B cell (primary cell): Measurements from ENCODE around the gene CREBBP. TPM values are rescaled to one million over a fixed set of nuclear protein-coding genes. Genes with fewer than 3 reads are reported as not detected.

Source experiments
- ATAC-seq: fragments of 200-7000 bp; cut with Tn5 transposase; one replicate; pipeline ENCODE4 v1.10.0; 2021; ENCODE audit warnings: low read depth, mild to moderate bottlenecking, moderate number of reproducible peaks, moderate library complexity
- CTCF ChIA-PET: fragments of 350-600 bp; sonication (Branson Sonifier 250); formaldehyde crosslinking; loops from one replicate; lab custom pipeline; 2021; ENCODE audit warnings: antibody characterized with exemption, inconsistent platforms; lab: Charles Lee
- POLR2A ChIA-PET: fragments of 350-600 bp; sonication (Branson Sonifier 250); formaldehyde crosslinking; loops from one replicate; lab custom pipeline; 2021; ENCODE audit warnings: antibody characterized with exemption; lab: Charles Lee
- DNase-seq: peaks from one replicate; pipeline ENCODE4 v3.0.0; 2013
- H2AFZ ChIP-seq: 2 replicates; pipeline ENCODE4 v1.6.1; 2012; ENCODE audit warnings: mild to moderate bottlenecking, low read depth, low read length; ENCODE audit not compliant: insufficient read depth, poor library complexity, severe bottlenecking
- H3K27ac ChIP-seq, 2 donors: 1 replicate in 1 of 2; 2 replicates in 1 of 2; pipeline ENCODE4 v1.5.1; 2012 to 2013; ENCODE audit warnings: low read length in 2 of 2, mild to moderate bottlenecking in 2 of 2, moderate library complexity in 1 of 2
- H3K27me3 ChIP-seq, 4 experiments: fragments of 200-600 bp in 1 of 4; sonication (generic) in 1 of 4; replicated peaks in 1 of 4; 1 replicate in 2 of 4; 2 replicates in 2 of 4; pipeline versions ENCODE4 v1.6.1 to v1.7.0; 2013 to 2016; ENCODE audit warnings: low read length in 3 of 4, mild to moderate bottlenecking in 2 of 4, mixed read lengths in 1 of 4, moderate library complexity in 1 of 4; ENCODE audit not compliant: insufficient read depth in 4 of 4, control insufficient read depth in 3 of 4; ENCODE audit errors: control extremely low read depth in 1 of 4
- H3K36me3 ChIP-seq, 2 experiments: replicated peaks in 1 of 2; 1 replicate in 1 of 2; 2 replicates in 1 of 2; pipeline versions ENCODE4 v1.6.1 to v1.7.1; 2013; ENCODE audit warnings: low read length in 1 of 2; ENCODE audit not compliant: insufficient read depth in 2 of 2, control insufficient read depth in 1 of 2; ENCODE audit errors: control extremely low read depth in 1 of 2, extremely low read depth in 1 of 2
- H3K4me1 ChIP-seq, 2 donors: fragments of 200-600 bp in 1 of 2; sonication (generic) in 1 of 2; 1 replicate in 1 of 2; 2 replicates in 1 of 2; pipeline versions ENCODE4 v1.5.1 to v1.6.1; 2013 to 2017; ENCODE audit warnings: low read length in 2 of 2; ENCODE audit not compliant: control insufficient read depth in 2 of 2, insufficient read depth in 2 of 2
- H3K4me2 ChIP-seq: replicated peaks from 2 replicates; pipeline ENCODE3; 2012; ENCODE audit warnings: mild to moderate bottlenecking, low read depth, low read length; ENCODE audit not compliant: poor library complexity, severe bottlenecking
- H3K4me3 ChIP-seq, 5 experiments: fragments of 200-600 bp in 1 of 5; sonication (generic) in 1 of 5; 1 replicate in 3 of 5; 2 replicates in 2 of 5; pipeline versions ENCODE4 v1.5.1 to v1.7.0; 2011 to 2016; ENCODE audit warnings: low read length in 4 of 5, mild to moderate bottlenecking in 4 of 5, low read depth in 2 of 5, control low read depth in 1 of 5, moderate library complexity in 1 of 5; ENCODE audit not compliant: insufficient read depth in 1 of 5; ENCODE audit errors: control extremely low read depth in 1 of 5, extremely low read depth in 1 of 5
- H3K79me2 ChIP-seq: fragments of 200-600 bp; sonication (generic); one replicate; pipeline ENCODE4 v1.6.0; 2016; ENCODE audit warnings: low read length; ENCODE audit not compliant: control insufficient read depth, insufficient read depth
- H3K9ac ChIP-seq: fragments of 200-600 bp; sonication (generic); 2 replicates; pipeline ENCODE4 v1.6.1; 2017; ENCODE audit warnings: mild to moderate bottlenecking, low read length, moderate library complexity
- H3K9me3 ChIP-seq, 3 donors: one replicate each; pipeline versions ENCODE4 v1.6.1 to v1.7.1; 2013; ENCODE audit warnings: low read length in 2 of 3; ENCODE audit not compliant: control insufficient read depth in 2 of 3, insufficient read depth in 1 of 3; ENCODE audit errors: control extremely low read depth in 1 of 3
- H4K20me1 ChIP-seq: 2 replicates; pipeline ENCODE4 v1.6.0; 2012; ENCODE audit warnings: mild to moderate bottlenecking, low read length; ENCODE audit not compliant: insufficient read depth, control insufficient read depth, poor library complexity, severe bottlenecking
- H3K27ac Mint-ChIP-seq: one replicate; pipeline ENCODE4 v1.8.0; 2021; ENCODE audit warnings: mixed read lengths
- H3K27me3 Mint-ChIP-seq: one replicate; pipeline ENCODE4 v1.8.0; 2021; ENCODE audit warnings: mixed read lengths
- H3K4me1 Mint-ChIP-seq: one replicate; pipeline ENCODE4 v1.8.0; 2021; ENCODE audit warnings: mixed read lengths
- H3K4me3 Mint-ChIP-seq: one replicate; pipeline ENCODE4 v1.8.0; 2021; ENCODE audit warnings: mixed read lengths
- H3K9me3 Mint-ChIP-seq: one replicate; pipeline ENCODE4 v1.8.0; 2022; ENCODE audit warnings: mixed read lengths; ENCODE audit not compliant: insufficient read depth
- CTCF ChIP-seq: fragments of 200-600 bp; IDR thresholded peaks from one replicate; pipeline ENCODE4 v1.8.0; 2022; ENCODE audit warnings: antibody characterized with exemption, mild to moderate bottlenecking
- EZH2 ChIP-seq: IDR thresholded peaks from 2 replicates; pipeline ENCODE4 v1.6.1; 2012; ENCODE audit warnings: borderline replicate concordance, low read depth, mild to moderate bottlenecking, moderate library complexity, low read length; ENCODE audit not compliant: insufficient read depth, poor library complexity, severe bottlenecking
- WGBS: methylation state at CpG from one replicate; pipeline ENCODE4 v1.1.5; 2013; ENCODE audit warnings: missing lambda C conversion rate; ENCODE audit not compliant: insufficient coverage; 5-methylcytosine and 5-hydroxymethylcytosine counted together
- intact Hi-C: fragments of 100-400 bp; cut with micrococcal nuclease; formaldehyde crosslinking; loops from one replicate; pipeline ENCODE4 v1.10.0; 2022
- polyA plus RNA-seq: library from polyadenylated mRNA; depleted of rRNA; stranded (reverse); fragments of >200 nt; gene quantifications from 2 replicates; pipeline ENCODE4 v1.2.3, GENCODE V29; 2012
- total RNA-seq, 2 donors: library from RNA; stranded (reverse); fragments of 120-200 nt in 1 of 2; gene quantifications; 1 replicate in 1 of 2; 2 replicates in 1 of 2; pipeline versions ENCODE4 v1.2.3 to v1.2.4, GENCODE V29; 2013 to 2022

Gene CREBBP
- total and polyA plus RNA-seq, 2 donors (not counting 1 experiment from before 2014, with no cell fraction given), result 27.6 to 206 TPM

GRCh38 chr16:3769013-3769412 is 111.5 kb downstream of the CREBBP start:
- Histone ChIP-seq H3K4me3 (no peak overlapping the region), H3K79me2 (peaks cover 63% of the 10 kb centered on the region), H4K20me1 (peaks cover 50% of the 10 kb centered on the region), H3K27me3 (no peaks in the 10 kb centered on the region), H3K9ac (no peak overlapping the region), H3K9me3 (no peaks in the 10 kb centered on the region), H2AFZ (no peak overlapping the region), H3K36me3 (peaks cover 28 to 83% of the 10 kb centered on the region in 2 experiments), H3K4me1 (peaks cover 9 to 11% of the 10 kb centered on the region in 2 donors), H3K27ac (no peak overlapping the region), H3K4me2 (no peak overlapping the region)
- no peak overlapping the region for H3K27ac Mint-ChIP-seq
- ATAC-seq, result no peak
- peaks cover 11% of the 10 kb centered on the region for H3K4me1 Mint-ChIP-seq
- H3K4me3 Mint-ChIP-seq, result no peak overlapping the region
- no peak for DNase-seq
- ChIA-PET POLR2A (interaction anchor here (0.6 kb wide), 2 partner anchors 37 to 196 kb away, joined by 3 to 5 read pairs; no protein-coding TSS in a partner anchor), CTCF (interaction anchor here (1.4 kb wide), 1 partner anchor 94 kb away, joined by 3 read pairs; no protein-coding TSS in a partner anchor)
- no peaks in the 10 kb centered on the region for H3K9me3 Mint-ChIP-seq
- over 99% methylated on average over 11 of the region's 12 CpGs for WGBS
- H3K27me3 Mint-ChIP-seq, result no peaks in the 10 kb centered on the region
- TF ChIP-seq EZH2 (no peak), CTCF (no peak)
- intact Hi-C loops, result no loop called here

GRCh38 chr16:3767333-3767986 is 113.1 kb downstream of the CREBBP start:
- ChIA-PET POLR2A (interaction anchor here (0.7 kb wide), 1 partner anchor 116 kb away, joined by 3 read pairs; no protein-coding TSS in a partner anchor), CTCF (no interaction called here)
- WGBS, result 92% methylated on average over 2 of the region's 9 CpGs
- no peak for TF ChIP-seq EZH2
- no peak for TF ChIP-seq CTCF
- H3K27ac ChIP-seq, result peak overlapping the region in 1 of 2 donors; percentile 51
- peaks cover 24 to 80% of the 10 kb centered on the region in 2 experiments for H3K36me3 ChIP-seq
- peak overlapping the region; percentile 2 for H3K4me3 Mint-ChIP-seq
- H3K27me3 ChIP-seq, result no peaks in the 10 kb centered on the region
- peaks cover 11% of the 10 kb centered on the region for H3K4me1 Mint-ChIP-seq
- ATAC-seq (no peak), DNase-seq (peak; percentile 45)
- no peaks in the 10 kb centered on the region for H3K27me3 Mint-ChIP-seq
- H3K79me2 ChIP-seq, result peaks cover 70% of the 10 kb centered on the region
- H3K4me2 ChIP-seq, result no peak overlapping the region
- H3K9ac ChIP-seq, result no peak overlapping the region
- intact Hi-C loops, result no loop called here
- H3K27ac Mint-ChIP-seq, result peak overlapping the region; percentile 48
- H3K4me3 ChIP-seq, result no peak overlapping the region
- peaks cover 9 to 11% of the 10 kb centered on the region in 2 donors for H3K4me1 ChIP-seq
- peaks cover 59% of the 10 kb centered on the region for H4K20me1 ChIP-seq
- H2AFZ ChIP-seq, result no peak overlapping the region
- no peaks in the 10 kb centered on the region for H3K9me3 Mint-ChIP-seq
- H3K9me3 ChIP-seq, result no peaks in the 10 kb centered on the region
